Osteocyte (in vitro differentiated cells): ENCODE results near the gene UBA6. TPM values are rescaled to one million over a fixed set of nuclear protein-coding genes. Genes with fewer than 3 reads are reported as not detected.

Source experiments
- DNase-seq: peaks from one replicate; pipeline ENCODE4 v3.0.0; 2021; ENCODE audit warnings: mixed read lengths; ENCODE audit not compliant: unreplicated experiment; ENCODE audit errors: extremely low spot score
- H3K27ac Mint-ChIP-seq: one replicate; pipeline ENCODE4 v1.8.0; 2021; ENCODE audit warnings: mild to moderate bottlenecking, mixed read lengths; ENCODE audit not compliant: unreplicated experiment
- H3K27me3 Mint-ChIP-seq: one replicate; pipeline ENCODE4 v1.8.0; 2021; ENCODE audit warnings: mixed read lengths; ENCODE audit not compliant: unreplicated experiment
- H3K36me3 Mint-ChIP-seq: one replicate; pipeline ENCODE4 v1.8.0; 2021; ENCODE audit warnings: mixed read lengths; ENCODE audit not compliant: unreplicated experiment
- H3K4me1 Mint-ChIP-seq: one replicate; pipeline ENCODE4 v1.8.0; 2021; ENCODE audit warnings: mixed read lengths; ENCODE audit not compliant: unreplicated experiment
- H3K4me3 Mint-ChIP-seq: one replicate; pipeline ENCODE4 v1.8.0; 2021; ENCODE audit warnings: mild to moderate bottlenecking, moderate library complexity, mixed read lengths; ENCODE audit not compliant: unreplicated experiment
- H3K9me3 Mint-ChIP-seq: one replicate; pipeline ENCODE4 v1.8.0; 2021; ENCODE audit warnings: mixed read lengths; ENCODE audit not compliant: unreplicated experiment
- total RNA-seq: library from RNA; stranded (reverse); gene quantifications from 2 replicates; pipeline ENCODE4 v1.2.1, GENCODE V29; 2021
- TF ChIP-seq, protein P1 (sequence below): fragments of 200-600 bp; sonication (generic); IDR thresholded peaks from 2 replicates; pipeline ENCODE4 v1.5.0; 2021; ENCODE audit warnings: antibody characterized with exemption, mild to moderate bottlenecking, moderate library complexity

Gene UBA6
- total RNA-seq, 1 donor from 2014 or later: 59.6 TPM

DNA sequence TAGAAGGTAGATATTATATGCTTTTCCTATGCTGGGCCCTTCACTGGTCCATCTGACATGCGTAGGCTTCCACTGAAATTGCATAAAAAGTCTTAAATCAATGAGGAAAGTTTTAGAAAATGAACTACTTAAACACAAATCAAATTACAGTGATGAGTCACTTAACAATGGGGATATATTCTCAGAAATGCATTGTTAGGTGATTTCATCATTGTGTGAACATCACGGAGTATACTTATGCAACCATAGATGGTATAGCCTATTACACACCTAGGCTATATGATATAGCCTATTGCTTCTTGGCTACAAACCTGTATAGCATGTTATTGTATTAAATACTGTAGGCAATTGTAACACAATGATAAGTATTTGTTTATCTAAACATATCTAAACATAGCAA is 132.1 kb downstream of the UBA6 start:
- Mint-ChIP-seq H3K4me3 (no peak overlapping the region), H3K27ac (no peak overlapping the region), H3K4me1 (no peaks in the 10 kb centered on the region), H3K36me3 (no peaks in the 10 kb centered on the region), H3K9me3 (no peaks in the 10 kb centered on the region), H3K27me3 (peaks cover 18% of the 10 kb centered on the region)
- no peak for DNase-seq
- TF ChIP-seq, protein P1, sequence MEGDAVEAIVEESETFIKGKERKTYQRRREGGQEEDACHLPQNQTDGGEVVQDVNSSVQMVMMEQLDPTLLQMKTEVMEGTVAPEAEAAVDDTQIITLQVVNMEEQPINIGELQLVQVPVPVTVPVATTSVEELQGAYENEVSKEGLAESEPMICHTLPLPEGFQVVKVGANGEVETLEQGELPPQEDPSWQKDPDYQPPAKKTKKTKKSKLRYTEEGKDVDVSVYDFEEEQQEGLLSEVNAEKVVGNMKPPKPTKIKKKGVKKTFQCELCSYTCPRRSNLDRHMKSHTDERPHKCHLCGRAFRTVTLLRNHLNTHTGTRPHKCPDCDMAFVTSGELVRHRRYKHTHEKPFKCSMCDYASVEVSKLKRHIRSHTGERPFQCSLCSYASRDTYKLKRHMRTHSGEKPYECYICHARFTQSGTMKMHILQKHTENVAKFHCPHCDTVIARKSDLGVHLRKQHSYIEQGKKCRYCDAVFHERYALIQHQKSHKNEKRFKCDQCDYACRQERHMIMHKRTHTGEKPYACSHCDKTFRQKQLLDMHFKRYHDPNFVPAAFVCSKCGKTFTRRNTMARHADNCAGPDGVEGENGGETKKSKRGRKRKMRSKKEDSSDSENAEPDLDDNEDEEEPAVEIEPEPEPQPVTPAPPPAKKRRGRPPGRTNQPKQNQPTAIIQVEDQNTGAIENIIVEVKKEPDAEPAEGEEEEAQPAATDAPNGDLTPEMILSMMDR: no peak

DNA sequence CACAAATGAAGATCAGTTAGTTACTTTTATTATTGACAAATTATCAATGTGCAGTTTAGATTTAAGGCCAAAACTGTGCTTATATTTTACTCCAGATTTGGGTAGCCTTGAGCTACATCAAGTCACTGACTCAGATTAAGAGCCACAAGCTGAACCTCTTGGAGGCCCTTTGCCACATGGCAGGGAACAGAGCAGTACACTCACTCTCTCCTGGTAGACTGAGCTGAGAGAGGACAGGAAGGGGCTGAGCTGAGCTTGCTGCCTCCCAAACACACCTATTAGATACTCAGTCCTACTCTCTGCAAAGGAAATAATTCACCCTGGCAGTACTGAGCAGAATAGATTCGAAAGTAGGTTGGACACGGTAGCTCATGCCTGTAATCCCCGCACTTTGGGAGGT is 134.6 kb downstream of the UBA6 start:
- H3K4me1 Mint-ChIP-seq: no peaks in the 10 kb centered on the region
- peaks cover 17% of the 10 kb centered on the region for H3K27me3 Mint-ChIP-seq
- DNase-seq: no peak
- H3K27ac Mint-ChIP-seq: no peak overlapping the region
- H3K36me3 Mint-ChIP-seq: no peaks in the 10 kb centered on the region
- TF ChIP-seq, protein P1: no peak
- no peaks in the 10 kb centered on the region for H3K9me3 Mint-ChIP-seq
- no peak overlapping the region for H3K4me3 Mint-ChIP-seq

DNA sequence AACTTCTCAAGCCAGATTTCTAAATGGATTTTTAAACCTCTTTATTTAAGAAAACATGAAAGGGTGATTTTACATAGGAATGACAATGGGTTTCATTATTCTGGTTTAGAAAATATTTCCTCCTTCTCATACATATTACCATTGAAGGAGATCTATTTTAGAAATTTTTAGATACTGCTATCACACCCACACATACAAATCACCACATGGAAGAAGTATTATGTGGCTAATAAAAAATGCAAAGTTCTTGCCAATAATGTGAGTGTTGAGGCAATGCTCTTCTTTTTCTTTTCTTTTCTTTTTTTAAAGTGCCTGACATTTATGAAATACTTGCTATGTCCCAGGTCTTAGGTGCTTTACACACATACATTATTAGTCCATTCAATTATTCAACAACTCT is 135.7 kb downstream of the UBA6 start:
- no peak for DNase-seq
- Mint-ChIP-seq H3K27ac (no peak overlapping the region), H3K4me1 (no peaks in the 10 kb centered on the region), H3K9me3 (no peaks in the 10 kb centered on the region), H3K27me3 (peaks cover 25% of the 10 kb centered on the region), H3K4me3 (no peak overlapping the region), H3K36me3 (no peaks in the 10 kb centered on the region)
- TF ChIP-seq, protein P1: no peak

Other genes starting within 250 kb of the UBA6 start
- 15.8 and 19.6 TPM in 2 replicates for gene CENPC, start 155.7 kb downstream of the UBA6 start, total RNA-seq
- gene STAP1, start 142.4 kb downstream of the UBA6 start, total RNA-seq: not detected in 2 replicates
- not detected in 2 replicates for gene GNRHR, start 53.2 kb upstream of the UBA6 start, total RNA-seq
- gene TMPRSS11D, start 182.8 kb upstream of the UBA6 start, total RNA-seq: not detected in 2 replicates